AG08396 (cell line): Measurements from ENCODE around the gene YWHAH.

Source experiments
- DNase-seq: peaks from one replicate; pipeline ENCODE4 v3.0.0; 2012; ENCODE audit warnings: low spot score, mixed read lengths

YWHAH gene

GRCh38 chr22:31943978-31944699, at the start of gene YWHAH:
Gene YWHAH, plus strand, starts transcription at chr22:31944535. Its CDS starts 199 bp downstream, at chr22:31944734.
- peak; percentile 100 for DNase-seq

- DNase-seq: no peak
Observed at GRCh38 chr22:31895411-31896123, 48.8 kb upstream of the YWHAH start.

- no peak for DNase-seq
Observed at GRCh38 chr22:31896472-31896871, 47.9 kb upstream of the YWHAH start.

GRCh38 chr22:31897842-31898805, 46.2 kb upstream of the YWHAH start:
- no peak for DNase-seq

GRCh38 chr22:31898926-31899325, 45.4 kb upstream of the YWHAH start:
- DNase-seq: no peak

- DNase-seq: no peak
Observed at GRCh38 chr22:31899669-31900068, 44.7 kb upstream of the YWHAH start.

- DNase-seq: no peak
Observed at GRCh38 chr22:31901388-31902137, 42.8 kb upstream of the YWHAH start.

GRCh38 chr22:31904651-31905050, 39.7 kb upstream of the YWHAH start:
- DNase-seq: no peak

GRCh38 chr22:31905356-31905755, 39.0 kb upstream of the YWHAH start:
- no peak for DNase-seq

GRCh38 chr22:31906086-31906485, 38.2 kb upstream of the YWHAH start:
- DNase-seq: no peak

GRCh38 chr22:31906569-31906968, 37.8 kb upstream of the YWHAH start:
- no peak for DNase-seq

GRCh38 chr22:31909977-31910376, 34.4 kb upstream of the YWHAH start:
- DNase-seq: no peak

GRCh38 chr22:31911565-31912406, 32.5 kb upstream of the YWHAH start:
- DNase-seq: no peak

- DNase-seq: no peak
Observed at GRCh38 chr22:31912407-31912743, 32.0 kb upstream of the YWHAH start.

- DNase-seq: no peak
Observed at GRCh38 chr22:31915586-31915985, 28.7 kb upstream of the YWHAH start.

GRCh38 chr22:31917227-31917921, 27.0 kb upstream of the YWHAH start:
- DNase-seq: no peak

- no peak for DNase-seq
Observed at GRCh38 chr22:31919730-31920129, 24.6 kb upstream of the YWHAH start.

- DNase-seq: no peak
Observed at GRCh38 chr22:31920306-31920705, 24.0 kb upstream of the YWHAH start.

- DNase-seq: no peak
Observed at GRCh38 chr22:31921106-31921505, 23.2 kb upstream of the YWHAH start.

GRCh38 chr22:31922534-31922933, 21.8 kb upstream of the YWHAH start:
- no peak for DNase-seq
